AG09309 (cell line): Measurements from ENCODE around the gene CPM.
"Not testable (repeated sequence)": the region's sequence is repeated elsewhere in the genome, so short reads cannot be mapped to it uniquely, and the experiment has no call there.

ENCODE experiments used
- DNase-seq: peaks from one replicate; pipeline ENCODE4 v3.0.0-alpha.2; 2010; ENCODE audit warnings: low read depth
- H3K4me3 ChIP-seq: 2 replicates; pipeline ENCODE4 v1.5.1; 2011; ENCODE audit warnings: mild to moderate bottlenecking, low read depth, low read length, moderate library complexity; ENCODE audit not compliant: control insufficient read depth
- TF ChIP-seq, protein P1 (sequence below): IDR thresholded peaks from 2 replicates; pipeline ENCODE4 v1.5.1; 2011; ENCODE audit warnings: mild to moderate bottlenecking, low read depth, low read length, inconsistent platforms; ENCODE audit not compliant: insufficient read depth, control insufficient read depth; ENCODE audit errors: missing control alignments

The CPM gene

GRCh38 chr12:68814490-68815231, 118.3 kb downstream of the CPM start:
- no peak overlapping the region for H3K4me3 ChIP-seq
- TF ChIP-seq, protein P1, sequence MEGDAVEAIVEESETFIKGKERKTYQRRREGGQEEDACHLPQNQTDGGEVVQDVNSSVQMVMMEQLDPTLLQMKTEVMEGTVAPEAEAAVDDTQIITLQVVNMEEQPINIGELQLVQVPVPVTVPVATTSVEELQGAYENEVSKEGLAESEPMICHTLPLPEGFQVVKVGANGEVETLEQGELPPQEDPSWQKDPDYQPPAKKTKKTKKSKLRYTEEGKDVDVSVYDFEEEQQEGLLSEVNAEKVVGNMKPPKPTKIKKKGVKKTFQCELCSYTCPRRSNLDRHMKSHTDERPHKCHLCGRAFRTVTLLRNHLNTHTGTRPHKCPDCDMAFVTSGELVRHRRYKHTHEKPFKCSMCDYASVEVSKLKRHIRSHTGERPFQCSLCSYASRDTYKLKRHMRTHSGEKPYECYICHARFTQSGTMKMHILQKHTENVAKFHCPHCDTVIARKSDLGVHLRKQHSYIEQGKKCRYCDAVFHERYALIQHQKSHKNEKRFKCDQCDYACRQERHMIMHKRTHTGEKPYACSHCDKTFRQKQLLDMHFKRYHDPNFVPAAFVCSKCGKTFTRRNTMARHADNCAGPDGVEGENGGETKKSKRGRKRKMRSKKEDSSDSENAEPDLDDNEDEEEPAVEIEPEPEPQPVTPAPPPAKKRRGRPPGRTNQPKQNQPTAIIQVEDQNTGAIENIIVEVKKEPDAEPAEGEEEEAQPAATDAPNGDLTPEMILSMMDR: no peak
- DNase-seq: no peak

GRCh38 chr12:68813242-68813593, 119.8 kb downstream of the CPM start:
- H3K4me3 ChIP-seq: no peak overlapping the region
- DNase-seq: no peak
- TF ChIP-seq, protein P1: no peak

GRCh38 chr12:68812553-68813241, 120.3 kb downstream of the CPM start:
- DNase-seq: no peak
- TF ChIP-seq, protein P1: no peak
- peak overlapping the region; percentile 11; the same call in 1 of the 2 replicates for H3K4me3 ChIP-seq

DNA sequence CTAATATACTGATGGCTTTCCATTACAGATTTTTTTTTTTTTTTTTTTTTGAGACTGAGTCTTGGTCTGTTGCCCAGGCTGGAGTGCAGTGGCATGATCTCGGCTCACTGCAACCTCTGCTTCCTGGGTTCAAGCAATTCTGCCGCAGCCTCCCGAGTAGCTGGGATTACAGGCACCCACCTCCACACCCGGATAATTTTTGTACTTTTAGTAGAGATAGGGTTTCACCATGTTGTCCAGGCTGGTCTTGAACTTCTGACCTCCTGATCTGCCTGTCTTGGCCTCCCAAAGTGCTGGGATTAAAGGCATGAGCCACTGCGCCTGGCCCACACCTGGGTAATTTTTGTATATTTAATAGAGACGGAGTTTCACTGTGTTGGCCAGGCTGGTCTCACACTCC, 121.4 kb downstream of the CPM start:
- DNase-seq, H3K4me3 ChIP-seq: not testable (repeated sequence)

GRCh38 chr12:68810027-68810389, 123.0 kb downstream of the CPM start:
- not testable (repeated sequence) for DNase-seq

GRCh38 chr12:68809190-68810026, 123.6 kb downstream of the CPM start:
- TF ChIP-seq, protein P1: no peak
- no peak for DNase-seq
- peak overlapping the region; percentile 71 for H3K4me3 ChIP-seq

More at GRCh38 chr12:68810027-68810389, 123.0 kb downstream of the CPM start:
- H3K4me3 ChIP-seq: peak overlapping the region; percentile 71

DNA sequence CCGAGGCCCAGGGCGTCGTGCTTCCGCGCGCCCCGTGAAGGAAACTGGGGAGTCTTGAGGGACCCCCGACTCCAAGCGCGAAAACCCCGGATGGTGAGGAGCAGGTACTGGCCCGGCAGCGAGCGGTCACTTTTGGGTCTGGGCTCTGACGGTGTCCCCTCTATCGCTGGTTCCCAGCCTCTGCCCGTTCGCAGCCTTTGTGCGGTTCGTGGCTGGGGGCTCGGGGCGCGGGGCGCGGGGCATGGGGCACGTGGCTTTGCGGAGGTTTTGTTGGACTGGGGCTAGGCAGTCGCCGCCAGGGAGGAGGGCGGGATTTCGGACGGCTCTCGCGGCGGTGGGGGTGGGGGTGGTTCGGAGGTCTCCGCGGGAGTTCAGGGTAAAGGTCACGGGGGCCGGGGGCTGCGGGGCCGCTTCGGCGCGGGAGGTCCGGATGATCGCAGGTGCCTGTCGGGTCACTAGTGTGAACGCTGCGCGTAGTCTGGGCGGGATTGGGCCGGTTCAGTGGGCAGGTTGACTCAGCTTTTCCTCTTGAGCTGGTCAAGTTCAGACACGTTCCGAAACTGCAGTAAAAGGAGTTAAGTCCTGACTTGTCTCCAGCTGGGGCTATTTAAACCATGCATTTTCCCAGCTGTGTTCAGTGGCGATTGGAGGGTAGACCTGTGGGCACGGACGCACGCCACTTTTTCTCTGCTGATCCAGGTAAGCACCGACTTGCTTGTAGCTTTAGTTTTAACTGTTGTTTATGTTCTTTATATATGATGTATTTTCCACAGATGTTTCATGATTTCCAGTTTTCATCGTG, 124.4 kb downstream of the CPM start:
- H3K4me3 ChIP-seq: peak overlapping the region; percentile 71
- DNase-seq: peak; percentile 91
- TF ChIP-seq, protein P1: no peak
